ENCODE measurements around the gene SUGP2.

DNA sequence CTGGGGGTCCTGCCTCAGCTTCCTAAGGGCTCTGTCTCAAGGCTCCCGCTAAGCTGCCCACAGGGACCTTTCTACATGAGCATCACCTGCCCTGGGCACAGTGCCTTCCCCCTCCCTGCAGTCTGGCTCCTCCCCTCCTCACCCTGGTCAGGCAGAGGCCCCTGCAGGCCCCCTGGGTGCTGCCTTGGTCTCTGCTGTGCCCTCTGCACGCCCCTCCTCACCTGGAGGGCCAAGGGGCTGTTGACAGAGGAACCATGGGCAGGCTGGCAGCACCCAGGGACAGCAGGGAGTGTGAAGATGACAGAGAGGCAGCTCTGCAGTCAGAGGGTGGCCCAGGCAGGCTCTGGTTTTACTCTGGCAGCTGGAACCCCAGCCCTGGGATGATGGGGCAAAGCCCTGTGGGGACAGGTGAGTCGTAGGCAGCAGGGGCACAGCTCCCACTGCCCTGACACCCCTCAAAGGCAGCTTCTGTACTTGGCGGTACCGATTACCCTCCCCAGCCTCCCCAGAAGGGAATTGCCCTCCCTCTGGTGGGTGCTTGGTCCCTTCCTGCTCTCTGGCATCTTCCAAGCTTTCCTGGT, 43.1 kb downstream of the SUGP2 start:
- TF ChIP-seq, protein P1, sequence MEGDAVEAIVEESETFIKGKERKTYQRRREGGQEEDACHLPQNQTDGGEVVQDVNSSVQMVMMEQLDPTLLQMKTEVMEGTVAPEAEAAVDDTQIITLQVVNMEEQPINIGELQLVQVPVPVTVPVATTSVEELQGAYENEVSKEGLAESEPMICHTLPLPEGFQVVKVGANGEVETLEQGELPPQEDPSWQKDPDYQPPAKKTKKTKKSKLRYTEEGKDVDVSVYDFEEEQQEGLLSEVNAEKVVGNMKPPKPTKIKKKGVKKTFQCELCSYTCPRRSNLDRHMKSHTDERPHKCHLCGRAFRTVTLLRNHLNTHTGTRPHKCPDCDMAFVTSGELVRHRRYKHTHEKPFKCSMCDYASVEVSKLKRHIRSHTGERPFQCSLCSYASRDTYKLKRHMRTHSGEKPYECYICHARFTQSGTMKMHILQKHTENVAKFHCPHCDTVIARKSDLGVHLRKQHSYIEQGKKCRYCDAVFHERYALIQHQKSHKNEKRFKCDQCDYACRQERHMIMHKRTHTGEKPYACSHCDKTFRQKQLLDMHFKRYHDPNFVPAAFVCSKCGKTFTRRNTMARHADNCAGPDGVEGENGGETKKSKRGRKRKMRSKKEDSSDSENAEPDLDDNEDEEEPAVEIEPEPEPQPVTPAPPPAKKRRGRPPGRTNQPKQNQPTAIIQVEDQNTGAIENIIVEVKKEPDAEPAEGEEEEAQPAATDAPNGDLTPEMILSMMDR (IDR thresholded peaks at IDR 0.05), result no peak
- TF ChIP-seq POLR2AphosphoS5 (IDR thresholded peaks at IDR 0.05) (no peak), POLR2A (IDR thresholded peaks at IDR 0.05) (no peak), EP300 (IDR thresholded peaks at IDR 0.05) (no peak)
